Measurements from ENCODE around the gene FAM89A.

Gene FAM89A

GRCh38 chr1:231040019-231040799, at the start of gene FAM89A:
FAM89A (minus strand) TSS chr1:231040254; CDS start chr1:231040211, 43 bp downstream.
- DNase-seq = no peak

DNA sequence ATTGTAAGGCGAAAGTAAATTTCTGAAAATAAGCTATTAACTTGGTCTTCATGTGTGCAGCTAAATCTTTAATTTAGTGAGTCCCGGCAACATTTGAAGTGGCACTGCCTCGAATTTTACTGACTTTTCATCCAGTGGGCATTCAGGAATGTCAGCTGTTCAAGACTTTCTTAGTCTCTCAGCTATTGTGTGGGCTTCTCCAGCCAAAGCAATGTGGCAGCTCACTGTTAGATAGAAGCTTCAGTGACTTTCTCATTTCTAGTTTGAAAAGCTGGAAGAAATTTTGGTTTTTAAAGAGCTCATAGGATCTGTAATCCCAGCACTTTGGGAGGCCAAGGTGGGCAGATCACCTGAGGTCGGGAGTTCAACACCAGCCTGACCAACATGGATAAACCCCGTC, 44.3 kb upstream of the FAM89A start:
- no peak for DNase-seq

DNA sequence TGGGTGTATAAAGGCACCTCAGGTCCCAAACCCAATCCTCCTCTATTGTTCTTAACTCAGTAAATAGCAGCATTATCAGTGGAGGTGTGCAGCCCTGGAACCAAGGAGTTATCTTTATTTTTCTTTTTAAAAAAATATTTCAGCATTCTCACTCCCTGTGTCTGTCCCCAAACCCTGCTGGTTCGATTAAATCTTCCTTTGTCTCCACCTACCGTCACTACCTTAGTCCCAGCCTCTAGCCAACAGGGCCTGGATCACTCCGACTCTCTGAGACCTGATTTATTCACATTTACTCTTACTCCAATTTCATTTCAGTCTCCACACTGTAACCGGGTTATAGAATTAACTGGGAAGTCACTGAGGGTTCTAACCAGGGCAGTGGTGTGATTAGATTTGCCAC, 39.1 kb upstream of the FAM89A start:
- no peak for DNase-seq

DNA sequence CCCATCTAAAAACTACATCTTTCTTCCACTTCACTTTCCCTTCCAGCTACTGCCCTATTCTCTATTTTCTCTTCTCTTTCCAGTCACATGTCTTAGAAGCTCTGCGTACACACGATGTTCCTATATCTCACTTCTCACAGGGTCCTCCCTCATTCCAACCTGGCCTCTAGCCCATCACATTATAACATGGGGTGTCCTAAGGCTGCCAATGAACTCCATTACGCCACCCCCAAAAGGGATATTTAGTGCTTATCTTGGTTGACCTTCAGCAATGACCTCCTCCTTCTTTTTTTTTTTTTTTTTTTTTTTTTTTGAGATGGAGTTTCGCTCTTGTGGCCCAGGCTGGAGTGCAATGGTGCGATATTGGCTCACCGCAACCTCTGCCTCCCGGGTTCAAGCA, 38.2 kb upstream of the FAM89A start:
- no peak for DNase-seq

- DNase-seq = no peak
These were observed 36.7 kb upstream of the FAM89A start for GRCh38 chr1:231076802-231077201.

DNA sequence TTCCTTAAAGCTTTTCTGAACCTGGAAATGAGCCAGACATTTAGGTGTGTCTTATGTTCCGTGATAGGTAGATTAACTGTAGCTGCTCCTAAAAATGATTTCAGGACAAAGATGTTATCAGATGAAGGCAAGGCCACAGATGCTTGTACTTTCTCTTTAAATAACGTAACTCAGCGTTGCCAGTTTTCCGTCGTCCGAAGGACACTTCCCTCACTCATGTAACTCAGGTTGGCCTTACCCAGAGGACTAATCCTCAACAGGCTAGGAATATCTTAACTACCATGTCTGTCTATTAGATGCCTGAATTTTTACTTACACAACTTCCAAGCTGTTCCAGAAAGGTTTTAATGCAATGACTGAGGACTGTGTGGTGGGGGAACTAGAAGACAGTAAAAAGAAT, 35.4 kb upstream of the FAM89A start:
- no peak for DNase-seq

DNA sequence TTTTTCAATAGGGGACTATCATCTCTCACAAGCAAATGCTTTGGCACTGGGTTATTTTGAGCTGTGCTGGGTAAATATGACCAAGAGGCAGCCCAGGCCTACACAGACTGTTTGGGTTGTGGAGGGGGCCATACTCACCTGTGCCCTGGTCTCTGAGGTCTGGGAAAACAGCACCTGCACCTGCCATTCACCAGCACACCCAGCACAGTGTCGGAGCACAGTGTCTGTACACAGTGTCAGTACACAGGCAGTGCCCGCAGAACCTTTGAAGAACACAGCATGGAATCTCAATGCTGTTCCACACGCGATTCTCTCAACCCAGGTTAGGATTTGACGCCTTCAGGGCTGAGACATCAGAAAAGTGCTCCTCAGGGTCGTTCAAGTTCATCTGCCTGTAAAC, 35.0 kb upstream of the FAM89A start:
- no peak for DNase-seq

DNA sequence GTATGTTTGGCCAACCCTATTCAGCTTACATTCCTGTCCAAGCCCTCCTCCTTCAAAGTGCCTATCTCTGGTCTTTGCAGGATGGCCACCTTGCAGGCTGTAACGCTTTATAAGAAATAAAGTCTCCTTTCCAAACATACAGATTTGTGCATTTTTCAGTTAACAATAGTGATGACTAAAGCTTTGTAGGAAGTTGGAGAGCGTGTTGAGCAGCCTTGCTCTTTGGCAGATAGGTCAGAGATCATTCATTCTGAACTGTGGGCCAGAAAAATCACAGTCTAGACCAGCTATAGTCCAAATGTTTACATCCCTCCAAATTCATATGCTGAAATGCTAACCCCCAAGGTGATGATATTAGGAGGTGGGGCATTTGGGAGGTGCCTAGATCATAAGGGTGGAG, 34.0 kb upstream of the FAM89A start:
- DNase-seq = no peak

- no peak for DNase-seq
These were observed 33.3 kb upstream of the FAM89A start for GRCh38 chr1:231073331-231073730.

GRCh38 chr1:231072502-231073094, 32.5 kb upstream of the FAM89A start:
- DNase-seq = no peak

DNA sequence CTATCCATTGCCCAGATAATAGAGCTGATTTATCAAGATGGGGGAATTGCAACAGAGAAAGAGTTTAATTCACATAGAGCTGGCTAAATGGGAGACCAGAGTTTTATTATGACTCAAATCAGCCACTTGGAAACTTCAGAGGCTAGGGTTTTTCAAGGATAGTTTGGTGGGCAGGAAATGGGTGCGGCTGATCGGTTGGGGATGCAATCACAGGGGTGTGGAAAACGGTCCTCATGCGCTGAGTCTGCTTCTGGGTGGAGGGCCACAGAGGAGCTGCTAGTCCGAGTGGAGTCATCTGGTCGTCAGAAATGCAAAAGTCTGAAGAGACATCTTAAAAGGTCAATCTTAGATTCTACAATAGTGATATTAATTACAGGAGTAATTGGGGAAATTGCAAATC, 32.0 kb upstream of the FAM89A start:
- DNase-seq = no peak

GRCh38 chr1:231070758-231071444, 30.8 kb upstream of the FAM89A start:
- DNase-seq = no peak

DNA sequence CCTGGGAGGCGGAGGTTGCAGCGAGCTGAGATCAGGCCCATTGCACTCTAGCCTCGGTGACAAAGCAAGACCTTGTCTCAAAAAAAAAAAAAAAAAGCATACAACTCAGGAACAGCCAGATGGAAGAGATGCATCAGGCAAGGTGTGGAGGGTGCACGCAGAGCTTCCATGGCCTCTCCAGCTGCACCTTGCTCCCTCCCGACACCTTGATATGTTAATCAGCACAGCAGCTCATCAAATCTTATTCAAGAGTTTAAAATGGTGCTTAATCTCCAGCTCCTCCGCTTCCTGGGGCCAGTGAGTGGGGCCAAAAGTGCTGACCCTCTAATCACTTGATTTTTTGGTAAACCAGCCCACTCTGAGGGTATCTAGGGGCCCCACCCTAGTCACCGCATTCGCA, 29.3 kb upstream of the FAM89A start:
- no peak for DNase-seq

DNA sequence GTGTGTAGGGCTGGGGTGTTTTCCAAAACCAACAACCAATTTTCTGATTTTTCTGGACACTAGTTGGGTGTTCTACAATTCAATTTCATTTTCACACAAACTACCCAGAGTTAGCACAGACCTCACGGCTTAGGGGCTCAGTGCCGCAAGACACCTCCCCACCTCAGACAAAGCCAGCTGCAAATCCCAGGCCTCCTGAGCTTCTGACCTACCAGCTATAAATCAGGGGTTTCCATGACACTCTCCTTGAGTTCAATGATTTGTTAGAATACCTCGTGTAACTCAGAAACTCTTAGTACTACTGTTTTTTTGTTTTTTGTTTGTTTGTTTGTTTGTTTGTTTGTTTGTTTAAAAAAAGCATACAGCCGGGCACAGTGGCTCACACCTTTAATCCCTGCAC, 28.7 kb upstream of the FAM89A start:
- DNase-seq = no peak

GRCh38 chr1:231065510-231066241, 25.6 kb upstream of the FAM89A start:
- DNase-seq = no peak

- DNase-seq = no peak
These were observed 24.4 kb upstream of the FAM89A start for GRCh38 chr1:231064418-231064817.

GRCh38 chr1:231063331-231063730, 23.3 kb upstream of the FAM89A start:
- DNase-seq = no peak

DNA sequence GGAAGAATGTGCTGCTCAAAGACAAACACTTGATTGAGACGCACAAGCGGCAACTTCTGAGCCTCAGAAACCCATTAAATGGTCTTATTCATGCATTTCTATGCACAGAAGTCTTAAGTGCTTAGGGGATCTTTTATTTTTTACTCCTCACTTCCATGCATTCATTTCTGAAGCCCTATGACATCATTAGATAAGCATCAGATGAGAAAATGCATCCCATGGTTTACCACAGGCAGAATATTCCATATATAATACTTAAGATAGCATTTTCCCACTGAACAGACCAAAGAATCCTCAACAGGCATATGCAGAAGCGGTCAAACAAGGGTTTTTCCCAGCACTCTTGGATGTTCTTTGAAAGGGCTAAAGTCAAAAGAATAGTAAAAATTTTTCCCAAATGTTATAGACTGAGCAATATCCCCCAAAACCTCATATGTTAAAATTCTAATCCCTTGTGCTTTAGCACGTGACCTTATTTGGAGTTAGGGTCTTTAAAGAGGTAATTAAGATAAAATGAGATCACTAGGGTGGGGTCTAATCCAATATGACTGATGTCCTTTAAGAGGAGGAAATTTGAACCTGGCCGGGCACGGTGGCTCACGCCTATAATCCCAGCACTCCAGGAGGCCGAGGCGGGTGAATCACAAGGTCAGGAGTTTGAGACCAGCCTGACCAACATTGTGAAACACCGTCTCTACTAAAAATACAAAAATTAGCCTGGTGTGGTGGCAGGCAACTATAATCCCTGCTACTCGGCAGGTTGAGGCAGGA, 22.6 kb upstream of the FAM89A start:
- no peak for DNase-seq

DNA sequence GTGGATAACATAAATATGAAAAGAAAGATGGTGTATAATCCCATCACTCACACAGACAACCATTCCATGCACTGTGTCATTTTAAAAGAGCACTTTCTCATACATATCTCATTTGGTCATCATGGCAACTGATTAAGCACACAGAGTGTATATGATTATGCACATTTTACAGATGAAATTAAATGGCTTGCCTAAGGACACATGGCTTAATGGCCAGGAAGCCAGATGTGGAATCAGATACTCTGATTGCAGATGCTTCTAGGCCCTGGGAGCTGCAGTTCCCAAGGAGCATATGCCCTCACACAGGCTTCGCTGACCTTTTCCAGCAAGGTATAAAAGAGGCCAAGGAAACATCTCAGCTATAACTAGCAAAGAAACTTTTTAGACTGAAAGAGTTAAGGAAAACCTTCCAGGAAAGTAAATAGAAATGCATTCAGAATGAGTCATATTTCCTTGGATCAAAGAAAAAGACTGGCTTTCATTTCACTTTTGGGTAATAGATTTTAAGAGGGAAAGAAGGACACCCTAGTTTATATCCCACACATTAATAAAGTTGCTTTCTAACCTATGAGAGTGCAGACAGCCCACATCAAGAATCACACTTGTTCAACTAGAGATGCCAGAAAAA, 19.6 kb upstream of the FAM89A start:
- DNase-seq = no peak

DNA sequence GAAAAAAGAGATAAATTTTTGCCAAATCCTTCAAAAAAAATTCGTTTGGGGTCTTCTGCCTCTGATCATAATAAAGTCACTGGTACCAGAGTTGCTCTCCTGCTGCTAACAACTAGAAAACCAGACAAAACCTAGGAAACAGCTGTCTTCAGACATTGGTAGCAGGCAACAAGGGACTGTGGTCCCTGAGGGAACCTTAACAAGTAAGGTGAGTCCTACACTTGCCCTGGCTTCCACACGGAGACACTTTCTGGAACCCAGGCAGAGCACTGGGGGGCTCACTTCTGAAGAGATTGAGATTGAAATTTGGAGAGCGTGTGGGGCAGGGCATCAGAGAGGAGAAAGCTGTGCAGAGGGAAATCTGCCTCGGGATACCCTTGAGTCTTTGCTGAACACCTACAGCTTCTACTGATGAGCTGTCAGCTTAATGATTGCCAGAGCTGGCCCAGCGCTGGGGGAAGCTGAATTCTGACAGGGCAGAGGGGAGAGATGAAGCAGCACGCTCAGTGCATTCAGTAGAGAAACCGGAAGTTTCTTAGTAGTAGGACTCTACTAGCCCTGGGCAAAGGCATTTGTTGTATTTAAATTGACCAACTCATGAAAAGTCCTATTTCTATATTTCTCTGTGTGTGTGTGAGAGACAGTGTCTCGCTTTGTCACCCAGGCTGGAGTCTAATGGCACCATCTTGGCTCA, 18.5 kb upstream of the FAM89A start:
- DNase-seq = no peak

DNA sequence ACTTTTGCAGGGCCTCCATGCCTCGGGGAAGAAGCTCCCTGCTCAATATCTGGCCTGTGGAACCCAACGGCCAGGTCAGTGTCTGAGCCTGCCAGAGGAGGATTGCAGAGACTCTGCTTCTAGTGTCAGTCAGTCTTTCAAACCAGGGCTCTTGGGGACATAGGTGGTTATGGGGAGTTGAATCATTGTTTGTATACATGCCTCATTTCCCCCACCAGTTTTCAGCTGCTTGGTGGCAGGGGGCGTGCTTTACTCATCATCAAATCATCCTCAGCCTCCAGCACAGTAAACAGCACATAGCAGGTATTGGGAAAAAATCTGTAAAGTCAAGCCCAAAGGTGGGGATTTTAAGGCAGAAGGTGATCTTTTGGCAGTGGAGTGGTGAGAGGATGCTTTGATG, 17.4 kb upstream of the FAM89A start:
- DNase-seq = no peak

DNA sequence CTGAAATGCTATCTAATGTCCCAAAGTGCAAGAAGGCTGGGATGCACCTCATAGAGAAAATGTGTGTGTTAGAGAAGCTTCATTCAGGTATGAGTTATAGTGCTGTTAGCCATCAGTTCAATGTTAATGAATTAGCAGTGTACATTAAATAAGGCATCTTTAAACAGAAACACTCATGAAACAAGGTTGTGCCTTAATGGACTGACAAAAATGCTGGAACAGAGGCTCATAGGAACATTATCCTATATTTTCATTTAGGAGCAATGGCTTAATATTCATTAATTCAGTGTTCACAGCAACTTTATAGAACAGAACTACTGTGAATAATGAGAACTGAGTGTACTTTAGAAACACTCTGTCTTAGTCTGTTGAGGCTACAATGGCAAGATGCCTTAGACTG, 15.2 kb upstream of the FAM89A start:
- DNase-seq = no peak

Measured in cortex of kidney (tissue), 1 donor.